PC-3 (cell line): ENCODE measurements around the gene CERK. TPM values are rescaled to one million over a fixed set of nuclear protein-coding genes. Genes with fewer than 3 reads are reported as not detected.

Experiments
- ATAC-seq: fragments of 200-7000 bp; cut with Tn5 transposase; 2 replicates; pipeline ENCODE4 v1.9.1; 2020; ENCODE audit warnings: mild to moderate bottlenecking, moderate library complexity
- BruUV-seq: library from RNA; stranded (reverse); fragments of 400-500 nt; replicated peaks from 2 replicates; lab custom pipeline; 2021; lab: Mats Ljungman, UMichigan
- CTCF ChIA-PET: fragments of 300-600 bp; sonication (Branson Sonifier 250); formaldehyde crosslinking; loops from one replicate; lab custom pipeline; 2022; ENCODE audit warnings: antibody characterized with exemption; lab: Charles Lee
- POLR2A ChIA-PET: fragments of 300-600 bp; sonication (Branson Sonifier 250); formaldehyde crosslinking; loops from one replicate; lab custom pipeline; 2022; ENCODE audit warnings: antibody characterized with exemption; ENCODE audit not compliant: unreplicated experiment; lab: Charles Lee
- DNase-seq: peaks from one replicate; pipeline ENCODE4 v3.0.0-alpha.2; 2015
- H2AFZ ChIP-seq: fragments of 300-600 bp; sonication (generic); 2 replicates; pipeline ENCODE4 v1.6.0; 2016; ENCODE audit warnings: antibody characterized with exemption, low read length
- H3F3A ChIP-seq: fragments of 300-600 bp; sonication (generic); one replicate; pipeline ENCODE4 v1.6.0; 2017; ENCODE audit warnings: antibody characterized with exemption, low read length, control low read depth, mild to moderate bottlenecking; ENCODE audit not compliant: unreplicated experiment
- H3K27ac ChIP-seq: fragments of 300-600 bp; sonication (generic); 2 replicates; pipeline ENCODE4 v1.5.1; 2016; ENCODE audit warnings: mild to moderate bottlenecking, low read length
- H3K27me3 ChIP-seq: fragments of 300-600 bp; sonication (generic); 2 replicates; pipeline ENCODE4 v1.6.1; 2016; ENCODE audit warnings: low read length, mixed read lengths
- H3K36me3 ChIP-seq: fragments of 300-600 bp; sonication (generic); 2 replicates; pipeline ENCODE4 v1.6.1; 2016; ENCODE audit warnings: low read depth, mixed run types, low read length, mixed read lengths
- H3K4me1 ChIP-seq: fragments of 300-600 bp; sonication (generic); 2 replicates; pipeline ENCODE4 v1.5.1; 2016; ENCODE audit warnings: low read length; ENCODE audit not compliant: insufficient read depth
- H3K4me2 ChIP-seq: fragments of 300-600 bp; sonication (generic); 2 replicates; pipeline ENCODE4 v1.6.0; 2016; ENCODE audit warnings: low read length
- H3K4me3 ChIP-seq: fragments of 300-600 bp; sonication (generic); 2 replicates; pipeline ENCODE4 v1.5.1; 2016; ENCODE audit warnings: mild to moderate bottlenecking, low read length, mixed read lengths
- H3K79me2 ChIP-seq: fragments of 300-600 bp; sonication (generic); 2 replicates; pipeline ENCODE4 v1.6.1; 2017; ENCODE audit warnings: low read length, mixed read lengths
- H3K9ac ChIP-seq: fragments of 300-600 bp; sonication (generic); 2 replicates; pipeline ENCODE4 v1.6.0; 2016; ENCODE audit warnings: mild to moderate bottlenecking, low read length
- H3K9me2 ChIP-seq: fragments of 300-600 bp; sonication (generic); replicated peaks from 2 replicates; pipeline ENCODE4 v1.6.1; 2016; ENCODE audit warnings: mixed run types, low read length, mixed read lengths
- H3K9me3 ChIP-seq: fragments of 300-600 bp; sonication (generic); 2 replicates; pipeline ENCODE4 v1.6.1; 2016; ENCODE audit warnings: low read length, mixed read lengths
- H4K20me1 ChIP-seq: fragments of 300-600 bp; sonication (generic); 2 replicates; pipeline ENCODE4 v1.6.1; 2016; ENCODE audit warnings: low read length, mixed read lengths
- EZH2 ChIP-seq: fragments of 300-600 bp; sonication (generic); IDR thresholded peaks from one replicate; pipeline ENCODE4 v1.6.1; 2017; ENCODE audit warnings: antibody characterized with exemption, mild to moderate bottlenecking, low read length; ENCODE audit not compliant: unreplicated experiment
- EZH2phosphoT487 ChIP-seq: fragments of 300-600 bp; sonication (generic); IDR thresholded peaks from 2 replicates; pipeline ENCODE4 v1.6.1; 2018; ENCODE audit warnings: mild to moderate bottlenecking, antibody characterized with exemption, low read length, borderline replicate concordance
- intact Hi-C: fragments of 100-400 bp; cut with micrococcal nuclease; formaldehyde crosslinking; loops from 2 replicates; pipeline ENCODE4 v1.9.0; 2023
- total RNA-seq: library from RNA; depleted of rRNA; stranded (reverse); fragments of >200 nt; gene quantifications from 2 replicates; pipeline ENCODE4 v1.2.3, GENCODE V29; 2014
- TF ChIP-seq, protein P1 (sequence below): fragments of 300-600 bp; sonication (generic); conservative IDR thresholded peaks from 2 replicates; pipeline ENCODE4 v1.5.1; 2017; ENCODE audit warnings: antibody characterized with exemption, low read depth, mild to moderate bottlenecking, low read length

CERK gene
- total RNA-seq, 1 experiment from 2014 or later, result 21.6 TPM

DNA sequence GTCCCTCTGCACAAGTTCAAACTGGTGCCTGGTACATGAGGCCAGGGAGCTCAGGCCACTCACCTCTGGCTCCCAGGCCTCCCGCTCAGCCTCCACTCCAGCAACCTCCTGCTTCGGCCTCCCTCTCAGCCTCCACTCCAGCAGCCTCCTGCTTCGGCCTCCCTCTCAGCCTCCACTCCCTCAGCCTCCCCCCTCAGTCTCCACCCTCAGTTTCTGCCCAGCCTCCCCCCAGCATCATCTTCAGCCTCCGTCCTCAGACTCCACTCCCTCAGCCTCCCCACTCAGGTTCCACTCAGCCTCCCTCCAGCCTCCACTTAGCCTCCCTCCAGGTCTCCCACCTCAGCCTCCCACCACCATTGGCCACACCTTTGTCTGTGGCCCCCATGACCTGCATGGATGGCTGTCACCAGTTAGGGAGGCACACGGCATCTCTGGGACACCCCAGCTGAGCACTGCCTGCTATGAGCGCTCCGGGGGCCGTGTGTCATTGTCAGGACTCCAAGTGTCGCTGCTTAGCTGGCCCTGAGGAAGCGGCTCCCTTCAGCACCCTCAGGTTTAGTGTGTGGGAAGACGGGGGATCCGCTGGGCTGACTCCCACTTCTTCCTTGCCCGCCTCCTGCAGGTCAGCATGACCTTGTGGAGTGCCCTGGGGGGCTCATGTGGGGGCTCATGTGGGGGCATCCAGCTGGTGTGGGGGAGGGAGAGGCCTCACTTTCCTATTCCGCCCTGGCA lies 78.8 kb downstream of the CERK start:
- ChIA-PET CTCF (no interaction called here), POLR2A (no interaction called here)
- TF ChIP-seq EZH2phosphoT487 (no peak), EZH2 (no peak)
- TF ChIP-seq, protein P1, sequence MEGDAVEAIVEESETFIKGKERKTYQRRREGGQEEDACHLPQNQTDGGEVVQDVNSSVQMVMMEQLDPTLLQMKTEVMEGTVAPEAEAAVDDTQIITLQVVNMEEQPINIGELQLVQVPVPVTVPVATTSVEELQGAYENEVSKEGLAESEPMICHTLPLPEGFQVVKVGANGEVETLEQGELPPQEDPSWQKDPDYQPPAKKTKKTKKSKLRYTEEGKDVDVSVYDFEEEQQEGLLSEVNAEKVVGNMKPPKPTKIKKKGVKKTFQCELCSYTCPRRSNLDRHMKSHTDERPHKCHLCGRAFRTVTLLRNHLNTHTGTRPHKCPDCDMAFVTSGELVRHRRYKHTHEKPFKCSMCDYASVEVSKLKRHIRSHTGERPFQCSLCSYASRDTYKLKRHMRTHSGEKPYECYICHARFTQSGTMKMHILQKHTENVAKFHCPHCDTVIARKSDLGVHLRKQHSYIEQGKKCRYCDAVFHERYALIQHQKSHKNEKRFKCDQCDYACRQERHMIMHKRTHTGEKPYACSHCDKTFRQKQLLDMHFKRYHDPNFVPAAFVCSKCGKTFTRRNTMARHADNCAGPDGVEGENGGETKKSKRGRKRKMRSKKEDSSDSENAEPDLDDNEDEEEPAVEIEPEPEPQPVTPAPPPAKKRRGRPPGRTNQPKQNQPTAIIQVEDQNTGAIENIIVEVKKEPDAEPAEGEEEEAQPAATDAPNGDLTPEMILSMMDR, result no peak
- BruUV-seq, result no TSS peak
- H3K4me1 ChIP-seq, result peaks cover 31% of the 10 kb centered on the region
- H3K36me3 ChIP-seq, result no peaks in the 10 kb centered on the region
- ATAC-seq, result no peak
- H3K9me3 ChIP-seq, result no peaks in the 10 kb centered on the region
- H3K27me3 ChIP-seq, result no peaks in the 10 kb centered on the region
- no peak for DNase-seq
- H2AFZ ChIP-seq, result no peak overlapping the region
- H3K9ac ChIP-seq, result no peak overlapping the region
- no peaks in the 10 kb centered on the region for H3K79me2 ChIP-seq
- intact Hi-C loops, result loop anchor here (5.0 kb wide), 1 partner anchor 97 kb away; no protein-coding TSS in a partner anchor
- H3K27ac ChIP-seq, result peak overlapping the region; percentile 41; the same call in 1 of the 2 replicates
- H3F3A ChIP-seq, result no peaks in the 10 kb centered on the region
- H4K20me1 ChIP-seq, result no peaks in the 10 kb centered on the region
- no peak overlapping the region for H3K4me3 ChIP-seq
- no peaks in the 10 kb centered on the region for H3K9me2 ChIP-seq
- no peak overlapping the region for H3K4me2 ChIP-seq

DNA sequence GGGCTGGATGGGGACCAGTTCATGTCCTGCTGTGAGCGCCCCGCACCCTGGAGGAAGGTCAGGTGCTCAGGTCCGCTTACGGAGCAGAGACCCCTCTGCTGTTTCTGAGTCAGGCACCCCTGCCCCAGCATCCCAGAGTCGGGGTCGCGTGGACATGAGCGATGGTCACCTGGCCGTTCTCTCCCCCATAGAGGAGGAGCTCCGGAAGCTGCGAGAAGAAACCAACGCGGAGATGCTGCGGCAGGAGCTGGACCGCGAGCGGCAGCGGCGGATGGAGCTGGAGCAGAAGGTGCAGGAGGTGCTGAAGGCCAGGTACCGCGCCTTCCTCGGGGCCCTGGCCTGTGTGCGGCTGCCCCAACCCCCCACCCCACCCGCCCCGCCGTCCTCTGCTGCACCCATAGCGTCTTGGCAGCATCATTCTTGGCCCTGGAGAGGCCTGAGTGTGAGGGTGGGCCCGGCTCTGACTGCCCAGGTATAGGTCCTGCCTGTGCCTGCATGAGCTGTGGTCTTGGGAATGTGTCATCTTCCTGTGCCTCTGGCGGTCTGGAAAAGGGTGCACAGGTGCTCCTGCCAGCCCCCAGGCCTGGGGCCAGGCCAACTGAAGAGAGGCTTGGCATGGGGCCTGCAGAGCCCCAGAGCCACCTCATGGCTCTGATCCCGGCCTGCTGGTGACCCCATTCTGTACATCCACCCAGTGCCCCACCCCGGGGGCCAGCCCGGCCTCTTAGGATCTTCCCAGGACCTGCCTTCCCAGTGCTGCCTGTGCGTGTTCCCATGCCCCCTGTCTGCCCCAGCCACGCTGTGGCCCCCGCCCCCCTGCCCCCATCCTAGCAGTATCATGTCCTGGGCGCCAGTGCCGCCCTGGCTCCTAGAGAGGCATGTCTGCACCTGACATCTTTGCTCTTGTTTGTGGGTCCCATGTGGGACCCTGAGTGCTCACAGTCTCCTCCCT lies 79.8 kb downstream of the CERK start:
- no peak overlapping the region for H3K4me2 ChIP-seq
- DNase-seq (peak; percentile 76), ATAC-seq (peak; percentile 72)
- H3K4me3 ChIP-seq, result no peak overlapping the region
- intact Hi-C loops, result loop anchor here (5.0 kb wide), 1 partner anchor 96 kb away; no protein-coding TSS in a partner anchor
- H3K27ac ChIP-seq, result peak overlapping the region; percentile 41; the same call in 1 of the 2 replicates
- H3K27me3 ChIP-seq, result no peaks in the 10 kb centered on the region
- CTCF ChIA-PET, result no interaction called here
- POLR2A ChIA-PET, result no interaction called here
- no peaks in the 10 kb centered on the region for H4K20me1 ChIP-seq
- no peaks in the 10 kb centered on the region for H3F3A ChIP-seq
- no TSS peak for BruUV-seq
- TF ChIP-seq, protein P1, result no peak
- TF ChIP-seq EZH2phosphoT487, result no peak
- no peak for TF ChIP-seq EZH2
- no peak overlapping the region for H3K9ac ChIP-seq
- no peaks in the 10 kb centered on the region for H3K79me2 ChIP-seq
- H3K4me1 ChIP-seq, result peaks cover 31% of the 10 kb centered on the region
- H3K36me3 ChIP-seq, result no peaks in the 10 kb centered on the region
- no peaks in the 10 kb centered on the region for H3K9me2 ChIP-seq
- H2AFZ ChIP-seq, result no peak overlapping the region
- H3K9me3 ChIP-seq, result no peaks in the 10 kb centered on the region
